Activated T-helper 2 cell treated with anti-CD3 and anti-CD28 coated beads, Interferon-gamma antibody, Interleukin-2, Interleukin-4, amounts not matched to agents 10 μg/mL and 5 μg/mL and 100 μg/mL, durations not matched to agents 14 hours and 24 hours and 36 hours (primary cell): ENCODE results near the gene FBLN2. TPM values are rescaled to one million over a fixed set of nuclear protein-coding genes. Genes with fewer than 3 reads are reported as not detected.

Experiments used
- DNase-seq: peaks from one replicate; pipeline ENCODE4 v3.0.0; 2021; ENCODE audit warnings: low spot score
- H3K27ac Mint-ChIP-seq: one replicate; pipeline ENCODE4 v1.8.0; 2021; ENCODE audit warnings: mixed read lengths
- H3K27me3 Mint-ChIP-seq: one replicate; pipeline ENCODE4 v1.8.0; 2021; ENCODE audit warnings: low read depth, mixed read lengths
- H3K36me3 Mint-ChIP-seq: one replicate; pipeline ENCODE4 v1.8.0; 2021; ENCODE audit warnings: low read depth, mixed read lengths
- H3K4me1 Mint-ChIP-seq: one replicate; pipeline ENCODE4 v1.8.0; 2021; ENCODE audit warnings: low read depth, mixed read lengths
- H3K4me3 Mint-ChIP-seq: one replicate; pipeline ENCODE4 v1.8.0; 2021; ENCODE audit warnings: low read depth, mild to moderate bottlenecking, moderate library complexity, mixed read lengths
- H3K9me3 Mint-ChIP-seq: one replicate; pipeline ENCODE4 v1.8.0; 2021; ENCODE audit warnings: mixed read lengths
- intact Hi-C: fragments of 100-400 bp; cut with micrococcal nuclease; formaldehyde crosslinking; loops from one replicate; pipeline ENCODE4 v1.15.1; 2023
- total RNA-seq: library from RNA; stranded (reverse); gene quantifications from 2 replicates; pipeline ENCODE4 v1.2.3, GENCODE V29; 2022

Gene FBLN2
- total RNA-seq, 1 donor from 2014 or later: not detected

- no peak overlapping the region for H3K27ac Mint-ChIP-seq
- no peaks in the 10 kb centered on the region for H3K9me3 Mint-ChIP-seq
- H3K27me3 Mint-ChIP-seq: peaks cover 31% of the 10 kb centered on the region
- intact Hi-C loops: loop anchor here (10.0 kb wide), 1 partner anchor 556 kb away; no protein-coding TSS in a partner anchor
- no peaks in the 10 kb centered on the region for H3K36me3 Mint-ChIP-seq
- H3K4me3 Mint-ChIP-seq: no peak overlapping the region
- peak; percentile 64 for DNase-seq
- peaks cover 3% of the 10 kb centered on the region for H3K4me1 Mint-ChIP-seq
Observed at GRCh38 chr3:13650210-13651056, 101.5 kb downstream of the FBLN2 start.

- peaks cover 36% of the 10 kb centered on the region for H3K27me3 Mint-ChIP-seq
- no peak for DNase-seq
- no peak overlapping the region for H3K27ac Mint-ChIP-seq
- H3K36me3 Mint-ChIP-seq: no peaks in the 10 kb centered on the region
- intact Hi-C loops: loop anchor here (10.0 kb wide), 1 partner anchor 556 kb away; no protein-coding TSS in a partner anchor
- no peak overlapping the region for H3K4me3 Mint-ChIP-seq
- H3K9me3 Mint-ChIP-seq: no peaks in the 10 kb centered on the region
- peaks cover 3% of the 10 kb centered on the region for H3K4me1 Mint-ChIP-seq
Observed at GRCh38 chr3:13651057-13651400, 102.1 kb downstream of the FBLN2 start.

GRCh38 chr3:13651775-13652428 lies 103.0 kb downstream of the FBLN2 start:
- Mint-ChIP-seq H3K36me3 (no peaks in the 10 kb centered on the region), H3K4me3 (no peak overlapping the region), H3K9me3 (no peaks in the 10 kb centered on the region), H3K4me1 (peaks cover 3% of the 10 kb centered on the region), H3K27me3 (peaks cover 40% of the 10 kb centered on the region), H3K27ac (no peak overlapping the region)
- intact Hi-C loops: loop anchor here (10.0 kb wide), 1 partner anchor 557 kb away; no protein-coding TSS in a partner anchor
- no peak for DNase-seq

GRCh38 chr3:13652728-13653127 lies 103.8 kb downstream of the FBLN2 start:
- Mint-ChIP-seq H3K36me3 (no peaks in the 10 kb centered on the region), H3K27me3 (peaks cover 39% of the 10 kb centered on the region), H3K9me3 (no peaks in the 10 kb centered on the region), H3K4me1 (peaks cover 3% of the 10 kb centered on the region), H3K4me3 (no peak overlapping the region), H3K27ac (no peak overlapping the region)
- intact Hi-C loops: loop anchor here (10.0 kb wide), 1 partner anchor 558 kb away; no protein-coding TSS in a partner anchor
- DNase-seq: no peak

- Mint-ChIP-seq H3K9me3 (no peaks in the 10 kb centered on the region), H3K36me3 (no peaks in the 10 kb centered on the region), H3K27me3 (peaks cover 35% of the 10 kb centered on the region), H3K4me3 (no peak overlapping the region), H3K4me1 (peaks cover 3% of the 10 kb centered on the region), H3K27ac (no peak overlapping the region)
- intact Hi-C loops: loop anchor here (10.0 kb wide), 1 partner anchor 559 kb away; no protein-coding TSS in a partner anchor
- no peak for DNase-seq
Observed at GRCh38 chr3:13653631-13654279, 104.8 kb downstream of the FBLN2 start.

- no peak for DNase-seq
- Mint-ChIP-seq H3K36me3 (no peaks in the 10 kb centered on the region), H3K27me3 (peaks cover 31% of the 10 kb centered on the region)
Observed at GRCh38 chr3:13654330-13655060, 105.6 kb downstream of the FBLN2 start.

GRCh38 chr3:13655061-13655913 lies 106.4 kb downstream of the FBLN2 start:
- Mint-ChIP-seq H3K27me3 (peaks cover 26% of the 10 kb centered on the region), H3K4me3 (no peak overlapping the region), H3K4me1 (peaks cover under 1% of the 10 kb centered on the region), H3K36me3 (no peaks in the 10 kb centered on the region), H3K9me3 (no peaks in the 10 kb centered on the region), H3K27ac (no peak overlapping the region)
- intact Hi-C loops: loop anchor here (10.0 kb wide), 1 partner anchor 560 kb away; no protein-coding TSS in a partner anchor
- no peak for DNase-seq

More at GRCh38 chr3:13654330-13655060, 105.6 kb downstream of the FBLN2 start:
- Mint-ChIP-seq H3K4me1 (peaks cover 3% of the 10 kb centered on the region), H3K9me3 (no peaks in the 10 kb centered on the region), H3K4me3 (no peak overlapping the region), H3K27ac (no peak overlapping the region)
- intact Hi-C loops: loop anchor here (10.0 kb wide), 1 partner anchor 560 kb away; no protein-coding TSS in a partner anchor

- H3K4me1 Mint-ChIP-seq: no peaks in the 10 kb centered on the region
- H3K9me3 Mint-ChIP-seq: no peaks in the 10 kb centered on the region
- H3K4me3 Mint-ChIP-seq: no peak overlapping the region
- H3K36me3 Mint-ChIP-seq: no peaks in the 10 kb centered on the region
- H3K27me3 Mint-ChIP-seq: peaks cover 23% of the 10 kb centered on the region
- intact Hi-C loops: loop anchor here (10.0 kb wide), 1 partner anchor 562 kb away; no protein-coding TSS in a partner anchor
- DNase-seq: no peak
- H3K27ac Mint-ChIP-seq: no peak overlapping the region
Observed at GRCh38 chr3:13656584-13657301, 107.8 kb downstream of the FBLN2 start.

- Mint-ChIP-seq H3K9me3 (no peaks in the 10 kb centered on the region), H3K36me3 (no peaks in the 10 kb centered on the region), H3K4me1 (no peaks in the 10 kb centered on the region), H3K4me3 (no peak overlapping the region), H3K27ac (no peak overlapping the region), H3K27me3 (peaks cover 23% of the 10 kb centered on the region)
- intact Hi-C loops: loop anchor here (1.0 to 10.0 kb wide), 2 partner anchors 227 to 563 kb away; no protein-coding TSS in a partner anchor
- DNase-seq: peak; percentile 43
Observed at GRCh38 chr3:13657660-13658435, 108.9 kb downstream of the FBLN2 start.

GRCh38 chr3:13658681-13659080 lies 109.8 kb downstream of the FBLN2 start:
- Mint-ChIP-seq H3K4me1 (no peaks in the 10 kb centered on the region), H3K4me3 (no peak overlapping the region), H3K9me3 (no peaks in the 10 kb centered on the region), H3K36me3 (no peaks in the 10 kb centered on the region), H3K27ac (no peak overlapping the region), H3K27me3 (peaks cover 21% of the 10 kb centered on the region)
- intact Hi-C loops: loop anchor here (1.0 to 10.0 kb wide), 2 partner anchors 227 to 564 kb away; no protein-coding TSS in a partner anchor
- no peak for DNase-seq
